ENCODE data around the gene PXMP4. TPM values are rescaled to one million over a fixed set of nuclear protein-coding genes. Genes with fewer than 3 reads are reported as not detected.

Gene PXMP4
- total RNA-seq, 4 donors from 2014 or later, result 3.4 to 11.7 (median 7.6) TPM

GRCh38 chr20:33670715-33671499 is 49.2 kb downstream of the PXMP4 start:
- intact Hi-C loops (cut with DNase I), result no loop called here
- no peak for DNase-seq
- WGBS, 2 donors, result 80 to 86% methylated on average over 4 to 5 of the region's 6 CpGs

GRCh38 chr20:33669873-33670640 is 50.1 kb downstream of the PXMP4 start:
- H3K4me3 ChIP-seq, result no peak overlapping the region
- DNase-seq, result no peak
- TF ChIP-seq POLR2A (IDR thresholded peaks at IDR 0.05), result no peak
- TF ChIP-seq CTCF (IDR thresholded peaks at IDR 0.05), result no peak
- intact Hi-C loops (cut with DNase I), result loop anchor here (5.0 kb wide), 1 partner anchor 213 kb away; no protein-coding TSS in a partner anchor
- peak overlapping the region in 3 of 4 donors; percentile 14 to 49 (median 36) for H3K27ac ChIP-seq
- no peaks in the 10 kb centered on the region for H3K9me3 ChIP-seq
- WGBS, 2 donors, result 67 to 74% methylated on average over 11 to 13 of the region's 13 CpGs
- no peaks in the 10 kb centered on the region for H3K27me3 ChIP-seq
- peaks cover 0 to 28% (median 0%) of the 10 kb centered on the region in 3 donors for H3K36me3 ChIP-seq
- H3K4me1 ChIP-seq, result peaks cover 36 to 83% (median 46%) of the 10 kb centered on the region in 3 donors

More at GRCh38 chr20:33670715-33671499, 49.2 kb downstream of the PXMP4 start:
- no peak overlapping the region for H3K4me3 ChIP-seq
- H3K36me3 ChIP-seq, result peaks cover 0 to 28% (median 0%) of the 10 kb centered on the region in 3 donors
- H3K27ac ChIP-seq, result peak overlapping the region in 2 of 4 donors; percentile 17 to 49
- H3K27me3 ChIP-seq, result no peaks in the 10 kb centered on the region
- H3K4me1 ChIP-seq, result peaks cover 40 to 86% (median 53%) of the 10 kb centered on the region in 3 donors
- no peaks in the 10 kb centered on the region for H3K9me3 ChIP-seq
- TF ChIP-seq POLR2A (IDR thresholded peaks at IDR 0.05) (no peak), CTCF (IDR thresholded peaks at IDR 0.05) (no peak)

GRCh38 chr20:33669224-33669623 is 50.9 kb downstream of the PXMP4 start:
- TF ChIP-seq CTCF (IDR thresholded peaks at IDR 0.05) (no peak), POLR2A (IDR thresholded peaks at IDR 0.05) (no peak)
- no peak for DNase-seq
- Histone ChIP-seq H3K4me1 (peaks cover 33 to 82% (median 42%) of the 10 kb centered on the region in 3 donors), H3K36me3 (peaks cover 0 to 28% (median 0%) of the 10 kb centered on the region in 3 donors), H3K27ac (peak overlapping the region in 2 of 4 donors; percentile 14 to 36), H3K4me3 (no peak overlapping the region), H3K9me3 (no peaks in the 10 kb centered on the region), H3K27me3 (no peaks in the 10 kb centered on the region)
- 60% methylated on average over 1 of the region's 5 CpGs; no CpG with 5 or more reads in 1 of the 2 donors for WGBS, 2 donors
- intact Hi-C loops (cut with DNase I), result loop anchor here (5.0 kb wide), 1 partner anchor 212 kb away; no protein-coding TSS in a partner anchor

GRCh38 chr20:33668466-33669155 is 51.5 kb downstream of the PXMP4 start:
- 34 to 35% methylated on average over 9 to 10 of the region's 13 CpGs for WGBS, 2 donors
- no peak for DNase-seq
- no peaks in the 10 kb centered on the region for H3K9me3 ChIP-seq
- peaks cover 34 to 84% (median 45%) of the 10 kb centered on the region in 3 donors for H3K4me1 ChIP-seq
- H3K27ac ChIP-seq, result peak overlapping the region in 3 of 4 donors; percentile 88 to 93 (median 92)
- H3K4me3 ChIP-seq, result no peak overlapping the region
- intact Hi-C loops (cut with DNase I), result loop anchor here (5.0 kb wide), 1 partner anchor 211 kb away; no protein-coding TSS in a partner anchor
- no peaks in the 10 kb centered on the region for H3K27me3 ChIP-seq
- TF ChIP-seq POLR2A (IDR thresholded peaks at IDR 0.05), result no peak
- TF ChIP-seq CTCF (IDR thresholded peaks at IDR 0.05), result no peak
- H3K36me3 ChIP-seq, result peaks cover 0 to 28% (median 0%) of the 10 kb centered on the region in 3 donors

Measured in esophagus squamous epithelium (tissue), 5 donors.